A204.1 (cell line): ENCODE measurements around the gene TMTC3.

ENCODE experiments used
- FAIRE-seq: peaks from 2 replicates; lab custom pipeline; 2012; peaks lifted over from hg19 to GRCh38; lab: Jason Lieb, UNC

Gene TMTC3

GRCh38 chr12:88227263-88227662 lies 85.2 kb downstream of the TMTC3 start:
- FAIRE-seq = no peak

GRCh38 chr12:88227871-88228270 lies 85.8 kb downstream of the TMTC3 start:
- FAIRE-seq = no peak

- FAIRE-seq = no peak
Measured at GRCh38 chr12:88228720-88229119, 86.6 kb downstream of the TMTC3 start.

- FAIRE-seq = no peak
Measured at GRCh38 chr12:88230271-88230670, 88.2 kb downstream of the TMTC3 start.

GRCh38 chr12:88235183-88235833 lies 93.2 kb downstream of the TMTC3 start:
- FAIRE-seq = no peak

- no peak for FAIRE-seq
Measured at GRCh38 chr12:88237954-88238353, 95.8 kb downstream of the TMTC3 start.

- FAIRE-seq = no peak
Measured at GRCh38 chr12:88238406-88238805, 96.3 kb downstream of the TMTC3 start.

- FAIRE-seq = no peak
Measured at GRCh38 chr12:88241862-88242570, 99.9 kb downstream of the TMTC3 start.

GRCh38 chr12:88242571-88242925 lies 100.4 kb downstream of the TMTC3 start:
- FAIRE-seq = no peak

GRCh38 chr12:88242939-88243338 lies 100.8 kb downstream of the TMTC3 start:
- no peak for FAIRE-seq

- no peak for FAIRE-seq
Measured at GRCh38 chr12:88243982-88244381, 101.9 kb downstream of the TMTC3 start.

- no peak for FAIRE-seq
Measured at GRCh38 chr12:88245905-88246304, 103.8 kb downstream of the TMTC3 start.

- no peak for FAIRE-seq
Measured at GRCh38 chr12:88247241-88247643, 105.1 kb downstream of the TMTC3 start.

GRCh38 chr12:88248606-88249005 lies 106.5 kb downstream of the TMTC3 start:
- no peak for FAIRE-seq
